ENCODE measurements around the gene CHID1. TPM values are rescaled to one million over a fixed set of nuclear protein-coding genes. Genes with fewer than 3 reads are reported as not detected.

CHID1 gene
- total and polyA plus RNA-seq, 3 donors from 2014 or later = 134 to 176 (median 146) TPM

GRCh38 chr11:888310-889212, 22.0 kb downstream of the CHID1 start:
- DNase-seq = no peak
- no peaks in the 10 kb centered on the region for H3K4me1 ChIP-seq
- no peak overlapping the region for H3K4me3 ChIP-seq
- H3K36me3 ChIP-seq (ENCODE audit: low read depth, missing control alignments) = no peaks in the 10 kb centered on the region
- H3K9me3 ChIP-seq = no peaks in the 10 kb centered on the region
- H3K27ac ChIP-seq = no peak overlapping the region
- intact Hi-C loops (cut with DNase I; ENCODE audit: low total_unique reads) = no loop called here
- WGBS, 2 donors = 91% methylated on average over 41 to 45 of the region's 45 CpGs
- no peaks in the 10 kb centered on the region for H3K27me3 ChIP-seq
- TF ChIP-seq POLR2A (IDR thresholded peaks at IDR 0.05) (no peak), CTCF (IDR thresholded peaks at IDR 0.05) (no peak)

GRCh38 chr11:887589-887988, 23.0 kb downstream of the CHID1 start:
- no peaks in the 10 kb centered on the region for H3K27me3 ChIP-seq
- TF ChIP-seq CTCF (IDR thresholded peaks at IDR 0.05) (no peak), POLR2A (IDR thresholded peaks at IDR 0.05) (no peak)
- H3K9me3 ChIP-seq = no peaks in the 10 kb centered on the region
- WGBS, 2 donors = 82 to 84% methylated on average over 12 to 14 of the region's 14 CpGs
- no peak for DNase-seq
- no peaks in the 10 kb centered on the region for H3K36me3 ChIP-seq (ENCODE audit: low read depth, missing control alignments)
- intact Hi-C loops (cut with DNase I; ENCODE audit: low total_unique reads) = no loop called here
- H3K4me3 ChIP-seq = no peak overlapping the region
- H3K4me1 ChIP-seq = no peaks in the 10 kb centered on the region
- no peak overlapping the region for H3K27ac ChIP-seq

GRCh38 chr11:886568-886967, 24.0 kb downstream of the CHID1 start:
- Histone ChIP-seq H3K4me1 (no peaks in the 10 kb centered on the region), H3K27ac (no peak overlapping the region), H3K9me3 (no peaks in the 10 kb centered on the region), H3K4me3 (no peak overlapping the region), H3K36me3 (ENCODE audit: low read depth, missing control alignments) (no peaks in the 10 kb centered on the region), H3K27me3 (no peaks in the 10 kb centered on the region)
- WGBS, 2 donors = 97 to 98% methylated on average over 16 to 17 of the region's 17 CpGs
- intact Hi-C loops (cut with DNase I; ENCODE audit: low total_unique reads) = no loop called here
- no peak for DNase-seq
- TF ChIP-seq POLR2A (IDR thresholded peaks at IDR 0.05) (no peak), CTCF (IDR thresholded peaks at IDR 0.05) (no peak)

GRCh38 chr11:884578-885070, 26.0 kb downstream of the CHID1 start:
- Histone ChIP-seq H3K27me3 (no peaks in the 10 kb centered on the region), H3K36me3 (ENCODE audit: low read depth, missing control alignments) (no peaks in the 10 kb centered on the region), H3K9me3 (no peaks in the 10 kb centered on the region), H3K4me1 (no peaks in the 10 kb centered on the region), H3K27ac (no peak overlapping the region), H3K4me3 (no peak overlapping the region)
- intact Hi-C loops (cut with DNase I; ENCODE audit: low total_unique reads) = no loop called here
- TF ChIP-seq POLR2A (IDR thresholded peaks at IDR 0.05) = no peak
- no peak for TF ChIP-seq CTCF (IDR thresholded peaks at IDR 0.05)
- 83 to 86% methylated on average over 8 to 16 of the region's 16 CpGs for WGBS, 2 donors
- DNase-seq = no peak
